Activated naive CD8-positive, alpha-beta T cell treated with anti-CD3 and anti-CD28 coated beads, Interleukin-2, amount 50 U/mL, for 24 hours (primary cell): ENCODE measurements around the gene GPR68.
"Not testable (repeated sequence)": the region's sequence is repeated elsewhere in the genome, so short reads cannot be mapped to it uniquely, and the experiment has no call there.

Source experiments
- ATAC-seq: fragments of 150-1000 bp; cut with Tn5 transposase; one replicate; pipeline ENCODE4 v1.10.0; 2021
- DNase-seq: peaks from one replicate; pipeline ENCODE4 v3.0.0; 2021
- H3K27ac Mint-ChIP-seq: one replicate; pipeline ENCODE4 v1.8.0; 2021; ENCODE audit warnings: mild to moderate bottlenecking, mixed read lengths
- H3K27me3 Mint-ChIP-seq: one replicate; pipeline ENCODE4 v1.8.0; 2021; ENCODE audit warnings: mixed read lengths
- H3K36me3 Mint-ChIP-seq: one replicate; pipeline ENCODE4 v1.8.0; 2021; ENCODE audit warnings: low read depth, mixed read lengths
- H3K4me1 Mint-ChIP-seq: one replicate; pipeline ENCODE4 v1.8.0; 2021; ENCODE audit warnings: mixed read lengths
- H3K4me3 Mint-ChIP-seq: one replicate; pipeline ENCODE4 v1.8.0; 2021; ENCODE audit warnings: mild to moderate bottlenecking, moderate library complexity, mixed read lengths
- H3K9me3 Mint-ChIP-seq: one replicate; pipeline ENCODE4 v1.8.0; 2021; ENCODE audit warnings: mixed read lengths

Gene GPR68

DNA sequence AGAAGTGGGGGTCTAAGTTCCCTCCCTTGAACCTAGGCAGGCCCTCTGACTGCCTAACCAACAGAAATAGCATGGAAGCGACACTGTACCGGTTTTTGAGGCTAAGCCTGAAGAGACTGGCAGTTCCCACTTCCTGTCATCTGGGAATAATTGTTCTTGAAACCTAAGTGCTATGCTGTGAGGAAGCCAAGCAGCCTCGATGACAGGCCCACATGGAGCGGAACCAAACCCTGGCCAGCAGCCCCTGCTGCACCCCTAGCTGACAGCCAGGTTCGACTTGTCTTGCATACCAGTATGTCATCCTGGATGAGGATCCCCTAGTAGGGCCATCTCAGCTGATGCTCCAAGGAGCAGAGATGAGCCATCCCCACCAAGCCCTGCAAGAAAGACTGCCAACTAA lies 6.4 kb upstream of the GPR68 start:
- Mint-ChIP-seq H3K9me3 (peaks cover 5% of the 10 kb centered on the region), H3K4me3 (no peak overlapping the region), H3K27ac (peak overlapping the region; percentile 29), H3K4me1 (peaks cover 81% of the 10 kb centered on the region), H3K36me3 (peaks cover 10% of the 10 kb centered on the region), H3K27me3 (no peaks in the 10 kb centered on the region)
- DNase-seq, result no peak
- no peak for ATAC-seq

DNA sequence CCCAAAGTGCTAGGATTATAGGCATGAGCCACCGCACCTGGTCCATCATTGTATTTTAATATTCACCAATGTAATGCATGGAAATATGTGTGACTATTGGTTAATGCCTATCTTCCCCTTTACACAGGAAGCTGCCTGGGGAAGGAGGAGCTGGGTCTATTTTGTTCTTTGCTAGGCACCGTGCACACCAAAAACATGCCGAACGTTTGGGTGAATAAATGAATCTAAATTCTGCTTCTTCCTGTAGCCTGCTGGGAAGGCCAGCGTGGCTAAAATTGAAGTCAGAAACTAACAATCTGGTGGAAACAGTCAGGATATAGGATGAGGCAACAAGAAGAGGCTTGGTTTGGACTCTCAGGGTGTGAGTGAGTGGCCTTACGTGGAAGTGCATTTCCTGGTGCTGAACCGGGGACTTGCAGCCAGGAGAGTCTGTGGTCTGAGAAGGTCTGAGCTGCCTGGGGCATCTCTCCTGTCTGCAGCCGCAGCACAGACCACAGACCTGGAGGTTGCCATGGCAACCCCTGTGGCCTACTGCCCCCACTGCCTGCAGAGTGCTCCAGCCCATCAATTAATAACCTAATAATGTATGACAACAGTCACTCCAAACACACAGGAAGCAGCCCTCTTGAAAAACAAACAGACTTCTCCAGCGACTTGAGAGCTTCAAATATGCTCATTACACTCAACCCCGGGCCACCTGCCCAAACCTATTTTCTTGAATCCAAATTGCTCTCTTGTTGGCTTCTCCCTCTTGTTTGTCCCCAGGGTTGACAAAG lies 5.5 kb upstream of the GPR68 start:
- H3K36me3 Mint-ChIP-seq, result peaks cover 10% of the 10 kb centered on the region
- ATAC-seq, result no peak
- no peaks in the 10 kb centered on the region for H3K27me3 Mint-ChIP-seq
- H3K9me3 Mint-ChIP-seq, result peaks cover 5% of the 10 kb centered on the region
- peaks cover 87% of the 10 kb centered on the region for H3K4me1 Mint-ChIP-seq
- peak overlapping the region; percentile 78 for H3K27ac Mint-ChIP-seq
- DNase-seq, result no peak
- peak overlapping the region; percentile 47 for H3K4me3 Mint-ChIP-seq

DNA sequence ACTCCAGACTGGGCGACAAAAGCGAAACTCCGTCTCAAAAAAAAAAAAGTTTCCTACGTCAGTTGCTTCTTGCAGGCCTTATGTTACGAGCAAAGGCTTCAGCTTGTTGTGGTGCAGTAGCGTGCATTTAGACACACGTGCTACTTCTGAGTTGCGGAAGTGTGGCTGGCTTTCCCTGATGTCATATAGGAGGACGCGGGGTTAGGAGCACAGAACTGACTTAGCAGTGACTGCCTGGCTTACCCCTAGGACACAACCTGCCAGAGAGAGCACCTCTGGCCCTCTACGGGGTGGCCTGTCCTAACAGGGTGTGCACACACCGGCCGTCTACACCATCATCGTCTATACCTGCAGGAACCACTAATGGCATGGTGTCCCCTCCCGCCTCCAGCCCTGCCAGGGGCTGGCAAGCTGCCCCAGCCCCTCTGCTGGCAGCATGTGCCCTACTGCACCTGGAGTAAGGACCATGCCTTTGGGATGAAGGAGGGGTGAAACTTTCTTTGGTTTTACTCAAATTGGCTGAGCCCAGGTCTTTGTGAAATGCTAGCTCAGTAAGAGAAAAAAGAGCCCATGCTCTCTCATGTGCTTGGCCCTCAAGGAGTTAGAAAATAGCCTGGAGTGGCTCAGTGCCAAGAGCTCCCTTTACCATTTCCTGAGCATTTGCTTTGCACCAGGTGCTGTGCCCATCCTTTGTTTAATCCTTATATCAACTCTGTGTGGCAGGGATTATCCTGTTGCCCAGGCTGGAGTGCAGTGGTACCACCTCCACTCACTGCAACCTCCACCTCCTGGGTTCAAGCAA lies 1.7 kb upstream of the GPR68 start:
- peak; percentile 56 for DNase-seq
- peak; percentile 45 for ATAC-seq
- peaks cover 96% of the 10 kb centered on the region for H3K4me1 Mint-ChIP-seq
- H3K27me3 Mint-ChIP-seq, result no peaks in the 10 kb centered on the region
- peaks cover 5% of the 10 kb centered on the region for H3K9me3 Mint-ChIP-seq
- H3K36me3 Mint-ChIP-seq, result peaks cover 11% of the 10 kb centered on the region
- peak overlapping the region; percentile 78 for H3K4me3 Mint-ChIP-seq
- peak overlapping the region; percentile 80 for H3K27ac Mint-ChIP-seq

DNA sequence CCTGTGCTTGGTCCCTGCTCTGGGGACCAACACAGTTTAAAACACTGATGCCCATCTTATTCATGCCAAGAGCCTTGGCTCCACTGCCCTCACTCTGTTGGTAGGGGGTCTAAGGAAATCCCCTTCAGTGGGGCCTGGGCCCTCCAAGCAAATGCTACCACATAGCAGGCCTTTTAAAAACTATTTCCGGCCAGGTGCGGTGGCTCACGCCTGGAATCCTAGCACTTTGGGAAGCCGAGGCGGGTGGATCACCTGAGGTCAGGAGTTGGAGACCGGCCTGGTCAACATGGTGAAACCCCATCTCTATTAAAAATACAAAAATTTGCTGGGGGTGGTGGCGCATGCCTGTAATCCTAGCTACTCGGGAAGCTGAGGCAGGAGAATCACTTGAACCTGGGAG lies 1.1 kb upstream of the GPR68 start:
- not testable (repeated sequence) for ATAC-seq, DNase-seq, H3K27me3 Mint-ChIP-seq, H3K9me3 Mint-ChIP-seq
- peak overlapping the region; percentile 80 for H3K27ac Mint-ChIP-seq
- peak overlapping the region; percentile 78 for H3K4me3 Mint-ChIP-seq
- peaks cover 13% of the 10 kb centered on the region for H3K36me3 Mint-ChIP-seq
- H3K4me1 Mint-ChIP-seq, result peaks cover 96% of the 10 kb centered on the region

DNA sequence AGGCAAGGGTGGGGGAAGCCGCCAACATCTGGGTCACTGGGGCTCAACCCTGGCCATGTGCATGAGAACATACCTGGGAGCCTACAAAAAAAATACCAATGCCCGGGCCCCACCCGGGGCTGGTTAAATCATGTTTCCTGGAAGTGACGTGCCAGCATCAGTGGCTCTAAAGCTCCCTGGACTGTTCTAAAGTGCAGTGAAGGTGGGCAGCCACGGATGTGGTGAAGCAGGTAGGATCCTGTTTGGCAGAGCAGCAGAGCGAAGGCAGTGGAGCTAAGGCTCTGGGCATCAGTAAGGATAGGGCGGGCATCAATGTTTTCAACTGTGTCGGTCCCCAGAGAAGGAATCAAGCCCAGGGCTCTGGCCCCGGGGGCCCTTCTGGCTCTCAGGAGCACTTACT lies 525 bp upstream of the GPR68 start:
- Mint-ChIP-seq H3K4me1 (peaks cover 96% of the 10 kb centered on the region), H3K4me3 (peak overlapping the region; percentile 78), H3K27me3 (no peaks in the 10 kb centered on the region), H3K9me3 (peaks cover 5% of the 10 kb centered on the region), H3K36me3 (peaks cover 13% of the 10 kb centered on the region), H3K27ac (peak overlapping the region; percentile 80)
- ATAC-seq (peak; percentile 16), DNase-seq (peak; percentile 72)

DNA sequence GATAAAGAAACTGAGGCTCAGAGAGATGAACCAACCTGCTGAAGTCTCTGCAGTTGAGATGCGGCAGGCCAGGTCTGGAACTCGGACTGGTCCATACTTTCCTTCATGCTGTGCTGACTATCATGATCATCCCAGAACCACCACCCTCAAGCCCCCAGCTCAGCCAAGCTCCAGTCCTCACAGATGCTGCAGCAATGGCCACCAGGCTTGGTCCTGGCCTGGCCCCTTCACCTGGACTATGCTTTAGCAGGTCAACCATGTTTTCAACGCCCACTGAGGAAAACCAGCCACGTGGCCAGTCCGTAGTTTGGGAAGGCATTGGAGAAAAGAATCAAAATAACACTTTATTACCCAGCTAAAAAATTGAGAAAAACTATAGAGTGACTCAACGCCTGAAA lies 1.4 kb downstream of the GPR68 start:
- Mint-ChIP-seq H3K4me1 (peaks cover 100% of the 10 kb centered on the region), H3K36me3 (peaks cover 15% of the 10 kb centered on the region), H3K27ac (peak overlapping the region; percentile 80), H3K27me3 (no peaks in the 10 kb centered on the region), H3K4me3 (peak overlapping the region; percentile 78), H3K9me3 (peaks cover 5% of the 10 kb centered on the region)
- no peak for ATAC-seq
- no peak for DNase-seq

DNA sequence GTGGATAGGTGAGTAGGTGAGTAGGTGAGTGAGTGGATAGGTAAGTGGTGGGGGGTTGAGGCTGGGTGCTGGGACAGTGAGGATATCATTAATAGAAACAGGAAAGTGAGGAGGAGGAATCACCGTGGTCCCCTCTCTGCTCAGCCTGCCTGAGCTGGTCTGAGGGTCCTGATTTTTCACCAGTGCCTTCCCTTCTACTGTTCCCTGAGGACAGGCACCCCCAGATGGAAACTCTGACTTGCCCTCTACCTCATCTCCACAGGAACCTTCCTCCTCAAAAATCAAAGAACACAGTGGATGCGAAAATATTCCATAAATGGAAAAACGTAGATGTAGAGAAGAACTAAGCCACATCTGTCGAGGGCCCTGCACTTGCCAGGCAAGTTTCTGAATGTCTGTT lies 1.9 kb downstream of the GPR68 start:
- DNase-seq (no peak), ATAC-seq (no peak)
- Mint-ChIP-seq H3K4me1 (peaks cover 100% of the 10 kb centered on the region), H3K4me3 (peak overlapping the region; percentile 78), H3K9me3 (peaks cover 5% of the 10 kb centered on the region), H3K36me3 (peaks cover 16% of the 10 kb centered on the region), H3K27ac (peak overlapping the region; percentile 80), H3K27me3 (no peaks in the 10 kb centered on the region)

DNA sequence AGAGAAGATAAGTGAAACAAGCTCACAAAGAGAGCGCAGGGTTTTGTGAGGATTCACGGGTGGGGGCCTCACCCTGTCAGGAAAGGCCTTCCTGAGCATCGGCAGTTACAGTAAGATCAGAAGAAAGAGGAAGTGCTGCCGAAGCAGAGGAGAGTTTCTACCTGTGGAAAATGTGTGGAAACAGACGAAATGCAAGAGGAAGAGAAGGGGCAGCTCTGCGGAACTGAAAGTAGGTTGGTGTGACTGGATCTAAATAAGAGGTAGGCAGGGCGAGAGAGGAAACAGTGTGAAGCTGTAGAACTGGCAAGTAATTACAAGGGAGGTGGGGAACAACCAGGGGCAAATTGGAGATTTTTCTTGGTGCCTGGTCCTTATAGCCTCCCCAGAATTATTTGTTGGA lies 2.6 kb downstream of the GPR68 start:
- Mint-ChIP-seq H3K27me3 (no peaks in the 10 kb centered on the region), H3K9me3 (no peaks in the 10 kb centered on the region), H3K4me1 (peaks cover 99% of the 10 kb centered on the region), H3K4me3 (peak overlapping the region; percentile 78), H3K27ac (peak overlapping the region; percentile 80), H3K36me3 (peaks cover 11% of the 10 kb centered on the region)
- no peak for ATAC-seq
- peak; percentile 31 for DNase-seq

DNA sequence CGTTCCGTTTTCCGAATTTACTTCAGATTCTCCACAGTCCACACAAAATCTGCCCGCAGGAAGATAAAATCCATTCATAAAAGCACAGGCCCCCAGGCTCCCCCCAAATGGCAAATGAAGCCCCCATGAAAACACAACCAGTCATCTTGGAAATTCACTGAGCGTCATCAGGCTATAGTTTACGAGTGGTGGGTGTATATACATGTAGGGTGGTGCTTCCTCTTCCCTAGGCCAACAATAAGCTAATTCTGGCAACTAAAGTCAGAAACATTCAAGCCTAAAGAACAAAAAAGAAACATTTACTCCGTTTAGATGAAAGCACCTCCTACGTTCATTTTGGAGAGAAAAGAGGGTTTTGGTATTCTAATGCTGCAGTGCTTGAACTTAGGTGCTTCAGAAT lies 5.8 kb downstream of the GPR68 start:
- no peak for ATAC-seq
- Mint-ChIP-seq H3K9me3 (no peaks in the 10 kb centered on the region), H3K27me3 (no peaks in the 10 kb centered on the region), H3K36me3 (peaks cover 16% of the 10 kb centered on the region), H3K4me1 (peaks cover 69% of the 10 kb centered on the region), H3K4me3 (peak overlapping the region; percentile 33), H3K27ac (peak overlapping the region; percentile 81)
- no peak for DNase-seq

DNA sequence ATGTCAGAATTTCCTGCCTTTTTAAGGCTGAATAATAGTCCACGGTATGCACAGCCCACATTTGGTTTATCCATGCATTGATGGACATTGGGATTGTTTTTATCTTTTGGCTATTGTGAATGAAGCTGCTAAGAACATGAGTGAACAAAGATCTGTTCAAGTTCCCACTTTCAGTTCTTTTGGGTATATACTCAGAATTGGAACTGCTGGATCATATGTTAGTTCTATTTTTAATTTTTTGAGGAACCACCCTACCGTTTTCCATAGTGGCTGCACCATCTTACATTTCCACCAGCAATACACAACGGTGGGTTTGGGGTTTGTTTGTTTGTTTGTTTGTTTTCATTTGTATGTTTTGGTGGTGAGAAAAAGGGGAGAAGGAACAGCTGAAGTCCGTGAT lies 6.4 kb downstream of the GPR68 start:
- Mint-ChIP-seq H3K4me3 (no peak overlapping the region), H3K36me3 (peaks cover 16% of the 10 kb centered on the region), H3K27ac (peak overlapping the region; percentile 81), H3K9me3 (no peaks in the 10 kb centered on the region), H3K27me3 (no peaks in the 10 kb centered on the region), H3K4me1 (peaks cover 65% of the 10 kb centered on the region)
- ATAC-seq, result no peak
- no peak for DNase-seq

DNA sequence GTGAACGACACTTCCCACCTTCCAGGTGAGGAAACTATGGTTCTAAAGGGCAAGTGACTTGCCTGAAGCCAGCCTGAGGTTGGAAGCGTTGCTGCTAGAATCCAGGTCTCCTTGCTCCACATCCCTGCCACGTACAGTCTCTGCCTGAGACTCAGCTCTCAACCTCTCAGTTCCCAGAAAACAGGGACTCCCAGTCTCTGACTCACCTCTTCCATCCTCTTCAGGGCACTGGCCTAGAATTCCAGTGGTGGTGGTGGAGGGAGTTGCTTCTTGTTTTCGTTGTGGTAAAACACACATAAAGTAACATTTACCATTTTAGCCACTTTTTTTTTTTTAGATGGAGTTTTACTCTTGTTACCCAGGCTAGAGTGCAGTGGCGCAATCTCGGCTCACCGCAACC lies 7.3 kb downstream of the GPR68 start:
- no peak overlapping the region for H3K27ac Mint-ChIP-seq
- H3K9me3 Mint-ChIP-seq, result no peaks in the 10 kb centered on the region
- no peaks in the 10 kb centered on the region for H3K27me3 Mint-ChIP-seq
- peaks cover 63% of the 10 kb centered on the region for H3K4me1 Mint-ChIP-seq
- ATAC-seq (no peak), DNase-seq (no peak)
- peaks cover 18% of the 10 kb centered on the region for H3K36me3 Mint-ChIP-seq
- H3K4me3 Mint-ChIP-seq, result no peak overlapping the region

DNA sequence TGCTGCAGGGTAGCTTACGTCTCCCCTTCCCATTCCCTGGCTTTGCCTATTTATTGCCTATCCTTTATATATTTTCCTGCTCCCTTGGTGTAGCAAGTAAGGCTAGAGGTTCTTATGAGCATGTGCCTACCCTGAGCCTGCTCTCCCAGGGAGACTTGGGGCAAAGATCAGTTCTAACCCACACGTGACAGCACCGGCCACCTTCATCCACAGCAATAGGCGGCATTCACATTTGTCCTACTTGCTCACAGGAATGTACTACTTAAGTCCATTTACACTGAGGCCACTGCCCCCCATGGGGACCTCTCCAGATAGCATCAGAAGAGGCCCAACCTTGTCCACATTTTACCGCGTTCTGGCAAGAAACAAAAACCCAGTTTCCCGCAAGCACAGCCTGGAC lies 8.7 kb downstream of the GPR68 start:
- Mint-ChIP-seq H3K4me3 (no peak overlapping the region), H3K9me3 (peaks cover 5% of the 10 kb centered on the region), H3K36me3 (peaks cover 27% of the 10 kb centered on the region), H3K27ac (no peak overlapping the region), H3K4me1 (peaks cover 63% of the 10 kb centered on the region), H3K27me3 (no peaks in the 10 kb centered on the region)
- ATAC-seq, result no peak
- no peak for DNase-seq

DNA sequence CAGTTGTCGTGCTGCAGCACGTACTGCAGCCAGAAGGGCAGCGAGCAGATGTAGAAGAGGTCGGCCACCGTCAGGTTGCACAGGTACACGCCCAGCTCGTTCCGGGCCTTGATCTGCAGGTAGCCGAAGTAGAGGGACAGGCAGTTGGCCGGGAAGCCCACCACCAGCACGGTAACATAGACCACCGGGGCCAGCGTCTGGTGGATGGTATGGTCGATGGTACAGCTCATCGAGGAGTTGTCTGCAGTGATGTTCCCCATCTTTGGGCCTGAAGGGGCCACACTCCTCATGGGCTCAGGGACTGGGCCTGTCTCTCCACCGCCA lies 9.8 kb downstream of the GPR68 start:
- H3K27me3 Mint-ChIP-seq, result peaks cover 2% of the 10 kb centered on the region
- DNase-seq, result no peak
- peaks cover 63% of the 10 kb centered on the region for H3K4me1 Mint-ChIP-seq
- H3K27ac Mint-ChIP-seq, result peak overlapping the region; percentile 39
- peaks cover 9% of the 10 kb centered on the region for H3K9me3 Mint-ChIP-seq
- H3K36me3 Mint-ChIP-seq, result peaks cover 35% of the 10 kb centered on the region
- ATAC-seq, result no peak
- H3K4me3 Mint-ChIP-seq, result no peak overlapping the region

DNA sequence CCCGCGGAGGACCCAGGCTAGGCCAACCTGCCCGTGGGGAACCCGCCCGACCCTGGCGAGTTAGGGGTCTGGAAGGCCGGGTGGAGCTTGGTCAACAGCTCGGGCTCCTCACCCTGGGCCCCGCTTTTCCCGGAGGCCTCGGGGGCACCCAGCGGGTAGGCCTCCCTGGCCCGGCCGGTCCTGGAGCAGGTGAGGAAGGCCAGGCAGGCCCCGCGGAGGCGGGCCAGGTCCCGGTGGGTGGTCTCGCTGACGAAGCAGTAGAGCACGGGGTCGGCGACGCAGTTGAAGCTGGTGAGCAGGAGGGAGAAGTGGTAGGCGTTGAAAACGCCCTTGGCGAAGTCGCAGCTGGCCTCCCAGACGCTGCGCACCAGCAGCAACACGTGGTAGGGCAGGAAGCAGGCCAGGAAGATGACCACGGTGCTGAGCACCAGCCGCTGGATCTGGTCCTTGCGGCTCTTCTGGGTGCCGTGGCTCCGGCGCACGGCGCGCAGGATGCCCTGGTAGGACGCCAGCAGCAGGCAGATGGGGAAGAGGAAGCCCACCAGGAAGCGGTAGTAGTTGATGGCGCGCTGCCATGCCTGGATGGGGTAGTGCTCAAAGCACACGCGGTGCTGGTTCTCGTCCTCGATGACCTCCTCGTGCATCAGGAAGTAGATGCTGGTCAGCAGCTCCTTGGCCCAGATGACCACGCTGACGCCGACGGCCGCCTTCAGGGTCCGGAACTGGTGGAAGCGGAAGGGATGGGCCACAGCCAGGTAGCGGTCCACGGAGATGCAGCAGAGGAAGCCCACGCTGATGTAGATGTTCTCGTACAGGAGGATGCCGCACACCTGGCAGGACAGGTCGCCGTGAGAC lies 10.3 kb downstream of the GPR68 start:
- H3K27ac Mint-ChIP-seq, result peak overlapping the region; percentile 39
- DNase-seq, result no peak
- H3K4me3 Mint-ChIP-seq, result no peak overlapping the region
- ATAC-seq, result no peak
- H3K9me3 Mint-ChIP-seq, result peaks cover 9% of the 10 kb centered on the region
- H3K4me1 Mint-ChIP-seq, result peaks cover 63% of the 10 kb centered on the region
- H3K27me3 Mint-ChIP-seq, result peaks cover 3% of the 10 kb centered on the region
- peaks cover 37% of the 10 kb centered on the region for H3K36me3 Mint-ChIP-seq
